GM10266 (cell line): Measurements from ENCODE around the gene ABHD5.

Source experiments
- DNase-seq: peaks from one replicate; pipeline ENCODE4 v3.0.0; 2012; ENCODE audit errors: extremely low spot score
- TF ChIP-seq, protein P1 (sequence below): IDR thresholded peaks from 2 replicates; pipeline ENCODE4 v1.5.1; 2012; ENCODE audit warnings: mild to moderate bottlenecking, low read depth; ENCODE audit not compliant: control insufficient read depth, insufficient read depth; ENCODE audit errors: missing control alignments

The ABHD5 gene

DNA sequence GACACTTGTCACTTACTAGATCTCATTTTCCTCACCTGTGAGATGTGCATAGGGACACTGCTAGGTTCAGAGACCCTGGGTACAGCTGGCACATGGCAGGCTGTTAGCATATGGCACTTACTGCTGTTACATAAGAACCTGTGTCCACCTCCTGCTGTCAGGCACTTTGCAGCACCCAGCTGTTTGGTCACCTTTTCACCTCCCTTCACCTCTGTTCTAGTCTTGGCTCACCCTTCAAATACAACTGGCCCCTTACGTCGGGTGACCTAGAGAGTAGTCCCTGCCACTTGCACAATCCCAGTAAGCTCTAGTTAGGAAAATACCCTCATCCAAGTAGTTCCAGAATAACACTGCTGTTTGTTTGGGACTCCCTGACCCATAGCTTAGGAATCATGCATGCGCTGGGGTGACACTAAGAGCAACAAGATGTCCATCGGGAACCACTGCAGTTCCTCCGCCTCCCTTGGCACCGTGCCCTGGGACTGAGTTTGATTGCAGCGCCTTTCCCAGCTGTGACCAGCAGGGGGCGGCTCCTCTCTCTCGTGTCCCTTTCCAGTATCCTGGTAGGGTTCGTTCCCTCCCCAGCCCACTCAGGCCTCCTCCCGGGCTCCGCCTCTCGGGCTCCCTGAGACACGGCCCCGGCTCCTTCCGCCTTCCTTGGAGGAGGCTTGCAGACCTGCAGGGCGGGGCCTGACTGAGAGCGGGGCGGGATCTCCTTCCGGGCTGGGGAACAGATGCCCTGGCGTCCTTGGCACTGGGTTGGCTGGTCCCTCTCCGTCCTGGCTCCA is 78.6 kb downstream of the ABHD5 start:
- DNase-seq: peak; percentile 72
- TF ChIP-seq, protein P1, sequence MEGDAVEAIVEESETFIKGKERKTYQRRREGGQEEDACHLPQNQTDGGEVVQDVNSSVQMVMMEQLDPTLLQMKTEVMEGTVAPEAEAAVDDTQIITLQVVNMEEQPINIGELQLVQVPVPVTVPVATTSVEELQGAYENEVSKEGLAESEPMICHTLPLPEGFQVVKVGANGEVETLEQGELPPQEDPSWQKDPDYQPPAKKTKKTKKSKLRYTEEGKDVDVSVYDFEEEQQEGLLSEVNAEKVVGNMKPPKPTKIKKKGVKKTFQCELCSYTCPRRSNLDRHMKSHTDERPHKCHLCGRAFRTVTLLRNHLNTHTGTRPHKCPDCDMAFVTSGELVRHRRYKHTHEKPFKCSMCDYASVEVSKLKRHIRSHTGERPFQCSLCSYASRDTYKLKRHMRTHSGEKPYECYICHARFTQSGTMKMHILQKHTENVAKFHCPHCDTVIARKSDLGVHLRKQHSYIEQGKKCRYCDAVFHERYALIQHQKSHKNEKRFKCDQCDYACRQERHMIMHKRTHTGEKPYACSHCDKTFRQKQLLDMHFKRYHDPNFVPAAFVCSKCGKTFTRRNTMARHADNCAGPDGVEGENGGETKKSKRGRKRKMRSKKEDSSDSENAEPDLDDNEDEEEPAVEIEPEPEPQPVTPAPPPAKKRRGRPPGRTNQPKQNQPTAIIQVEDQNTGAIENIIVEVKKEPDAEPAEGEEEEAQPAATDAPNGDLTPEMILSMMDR: peak; percentile 90

DNA sequence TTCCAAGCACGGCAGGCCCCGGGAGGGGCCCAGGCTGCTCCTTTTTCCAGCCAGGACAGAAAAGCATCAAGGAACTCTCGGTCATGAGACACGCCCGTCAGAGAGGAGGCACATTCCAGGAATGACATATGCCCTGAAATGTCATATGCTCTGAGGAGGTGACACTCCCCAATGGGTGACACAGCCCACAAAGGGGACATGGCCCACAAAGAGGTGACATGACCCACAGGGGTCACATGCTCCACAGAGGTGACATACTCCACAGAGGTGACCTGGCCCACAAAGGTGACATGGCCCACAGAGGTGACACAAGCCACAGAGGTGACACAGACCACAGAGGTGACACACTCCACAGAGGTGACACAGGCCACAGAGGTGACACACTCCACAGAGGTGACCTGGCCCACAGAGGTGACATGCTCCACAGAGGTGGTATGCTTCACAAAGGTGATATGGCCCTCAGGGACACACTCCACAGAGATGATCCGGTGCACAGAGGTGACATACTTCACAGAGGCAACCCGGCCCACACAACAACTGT is 79.2 kb downstream of the ABHD5 start:
- DNase-seq: no peak
- TF ChIP-seq, protein P1: no peak

DNA sequence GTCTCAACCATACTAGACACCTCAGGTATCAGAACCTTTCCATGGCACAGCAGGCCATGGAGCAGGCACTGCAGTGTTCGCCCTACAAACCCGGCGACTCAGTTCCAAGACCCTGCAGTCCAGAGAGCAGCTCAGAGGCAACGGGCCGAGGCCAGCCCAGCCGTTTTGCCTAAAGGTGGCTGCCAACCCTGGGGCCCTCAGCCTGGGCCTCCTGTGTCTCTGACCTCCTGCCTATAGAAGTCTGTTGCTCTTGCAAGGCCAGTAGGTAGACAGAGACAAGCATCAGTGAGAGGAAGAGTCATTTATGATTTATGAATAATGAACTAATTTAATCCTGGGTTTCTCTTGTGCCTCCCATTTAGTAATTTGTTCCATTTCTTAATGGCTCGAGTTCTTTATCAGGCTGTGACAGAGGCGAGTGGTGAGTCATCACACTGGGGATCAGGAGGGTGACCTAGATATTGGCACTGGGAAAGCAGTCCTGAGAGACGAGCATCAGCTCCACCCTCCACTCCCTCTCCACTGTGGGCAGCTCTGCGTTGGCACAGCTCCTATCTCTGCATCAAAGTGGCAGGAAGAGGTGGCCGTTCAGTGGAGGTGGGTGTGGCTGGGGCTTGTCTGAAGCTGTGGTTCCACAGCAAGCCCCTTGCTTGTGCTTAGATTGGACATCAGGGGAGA is 79.8 kb downstream of the ABHD5 start:
- TF ChIP-seq, protein P1: no peak
- no peak for DNase-seq

DNA sequence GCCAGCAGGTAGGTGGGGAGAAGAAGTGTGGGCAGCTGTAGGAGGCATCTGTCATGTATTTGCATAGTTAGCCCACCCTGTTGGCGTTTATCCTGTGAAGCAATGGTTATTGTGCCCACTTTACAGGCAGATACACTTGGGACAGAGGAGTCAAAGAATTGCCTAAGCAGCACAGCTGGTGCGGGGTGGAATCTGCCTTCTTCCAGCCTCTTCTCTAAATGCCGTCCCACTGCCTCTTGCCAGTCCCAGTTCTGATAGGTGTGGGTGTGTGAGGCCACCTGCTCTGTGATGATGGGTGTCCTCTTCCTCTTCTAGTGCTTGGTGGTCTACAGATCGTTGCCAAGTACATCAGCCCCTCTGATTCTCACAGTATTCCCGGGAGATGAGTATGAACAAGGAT is 80.9 kb downstream of the ABHD5 start:
- TF ChIP-seq, protein P1: no peak
- DNase-seq: no peak

DNA sequence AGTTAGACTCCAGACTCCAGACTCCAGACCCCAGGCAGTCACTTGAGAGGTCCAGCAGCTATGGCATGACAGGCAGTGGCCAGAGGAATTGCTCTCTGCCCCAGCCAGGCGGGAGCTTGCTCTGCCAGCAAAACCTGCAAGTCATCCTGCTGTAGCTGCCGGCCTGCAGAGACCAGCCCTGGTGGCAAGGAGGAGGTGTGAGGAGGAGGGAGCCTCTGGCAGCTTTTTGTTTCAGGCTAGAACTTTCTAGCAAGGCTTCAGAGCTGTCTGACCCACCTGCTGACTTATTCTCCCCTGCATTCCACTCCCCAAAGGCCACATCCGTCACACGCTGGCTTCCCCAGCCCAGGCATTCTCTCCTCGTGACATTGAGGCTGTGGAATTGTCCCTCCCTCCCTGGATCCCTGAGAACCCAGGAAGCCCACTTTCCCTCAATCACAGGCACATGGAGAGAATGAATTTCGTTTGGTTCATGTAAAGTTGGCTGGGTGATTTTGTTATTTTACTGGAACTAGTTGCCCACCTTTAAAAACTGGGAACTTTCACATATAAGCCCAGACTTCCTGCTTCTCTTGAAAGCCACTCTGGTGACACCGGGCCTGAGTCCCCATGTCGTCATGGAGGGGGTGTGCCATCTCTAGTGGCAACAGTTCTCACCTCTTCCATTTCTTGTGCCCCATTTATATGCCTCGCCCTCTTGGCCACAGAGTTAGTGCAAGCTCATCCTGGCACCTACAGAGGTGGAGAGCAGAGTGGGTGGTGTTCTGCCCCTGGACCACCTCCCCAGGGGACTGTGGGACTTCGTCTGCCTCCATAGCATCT is 82.7 kb downstream of the ABHD5 start:
- DNase-seq: no peak
- TF ChIP-seq, protein P1: no peak

DNA sequence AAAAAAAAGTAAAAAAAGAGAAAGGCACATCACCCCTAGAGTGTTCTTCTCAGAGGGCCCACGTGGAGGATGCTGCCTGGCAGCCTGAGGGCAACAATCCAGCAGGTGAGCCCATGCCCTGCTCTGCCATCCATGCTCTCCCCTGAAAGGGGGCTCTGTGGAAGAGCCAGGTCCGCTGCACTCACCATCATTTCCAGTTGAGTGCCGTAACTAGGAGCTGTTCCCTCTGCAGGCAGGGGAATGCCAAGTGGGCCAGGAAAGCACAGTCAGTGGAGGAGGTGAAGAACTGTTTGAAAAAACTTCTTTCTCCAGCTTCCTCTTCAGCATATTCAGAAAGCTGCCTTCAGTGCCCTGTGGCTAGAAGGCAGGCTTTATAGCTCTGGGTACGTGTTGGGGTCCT is 84.1 kb downstream of the ABHD5 start:
- TF ChIP-seq, protein P1: no peak
- no peak for DNase-seq
